WI38 (cell line): Measurements from ENCODE around the gene TWIST2.

Experiments used
- H3K4me3 ChIP-seq: 2 replicates; pipeline ENCODE4 v1.5.1; 2011; ENCODE audit warnings: low read depth, mild to moderate bottlenecking, control low read depth, low read length
- TF ChIP-seq, protein P1 (sequence below): IDR thresholded peaks from 2 replicates; pipeline ENCODE4 v1.5.1; 2012; ENCODE audit warnings: low read depth, mild to moderate bottlenecking, control low read depth, low read length

TWIST2 gene

DNA sequence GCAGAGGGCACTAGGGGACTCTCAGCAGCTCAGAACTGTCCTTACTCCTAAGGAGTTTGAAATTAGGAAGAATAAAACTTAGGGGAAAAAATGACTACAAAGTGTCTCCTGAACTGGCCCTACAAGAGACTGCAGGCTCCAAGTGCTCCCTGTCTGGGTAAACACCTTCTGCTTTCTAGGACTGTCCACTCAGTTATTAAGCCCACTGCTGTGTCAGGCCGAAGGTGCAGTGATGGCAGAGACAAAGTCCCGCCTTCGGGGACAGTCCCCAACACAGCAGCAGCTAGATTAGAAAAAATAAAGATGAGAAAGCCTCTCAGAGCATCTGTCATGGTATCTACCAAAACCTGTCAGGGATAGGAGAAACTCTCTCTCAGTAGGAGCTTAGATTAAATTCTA is 28.3 kb downstream of the TWIST2 start:
- TF ChIP-seq, protein P1, sequence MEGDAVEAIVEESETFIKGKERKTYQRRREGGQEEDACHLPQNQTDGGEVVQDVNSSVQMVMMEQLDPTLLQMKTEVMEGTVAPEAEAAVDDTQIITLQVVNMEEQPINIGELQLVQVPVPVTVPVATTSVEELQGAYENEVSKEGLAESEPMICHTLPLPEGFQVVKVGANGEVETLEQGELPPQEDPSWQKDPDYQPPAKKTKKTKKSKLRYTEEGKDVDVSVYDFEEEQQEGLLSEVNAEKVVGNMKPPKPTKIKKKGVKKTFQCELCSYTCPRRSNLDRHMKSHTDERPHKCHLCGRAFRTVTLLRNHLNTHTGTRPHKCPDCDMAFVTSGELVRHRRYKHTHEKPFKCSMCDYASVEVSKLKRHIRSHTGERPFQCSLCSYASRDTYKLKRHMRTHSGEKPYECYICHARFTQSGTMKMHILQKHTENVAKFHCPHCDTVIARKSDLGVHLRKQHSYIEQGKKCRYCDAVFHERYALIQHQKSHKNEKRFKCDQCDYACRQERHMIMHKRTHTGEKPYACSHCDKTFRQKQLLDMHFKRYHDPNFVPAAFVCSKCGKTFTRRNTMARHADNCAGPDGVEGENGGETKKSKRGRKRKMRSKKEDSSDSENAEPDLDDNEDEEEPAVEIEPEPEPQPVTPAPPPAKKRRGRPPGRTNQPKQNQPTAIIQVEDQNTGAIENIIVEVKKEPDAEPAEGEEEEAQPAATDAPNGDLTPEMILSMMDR: no peak
- no peak overlapping the region for H3K4me3 ChIP-seq

DNA sequence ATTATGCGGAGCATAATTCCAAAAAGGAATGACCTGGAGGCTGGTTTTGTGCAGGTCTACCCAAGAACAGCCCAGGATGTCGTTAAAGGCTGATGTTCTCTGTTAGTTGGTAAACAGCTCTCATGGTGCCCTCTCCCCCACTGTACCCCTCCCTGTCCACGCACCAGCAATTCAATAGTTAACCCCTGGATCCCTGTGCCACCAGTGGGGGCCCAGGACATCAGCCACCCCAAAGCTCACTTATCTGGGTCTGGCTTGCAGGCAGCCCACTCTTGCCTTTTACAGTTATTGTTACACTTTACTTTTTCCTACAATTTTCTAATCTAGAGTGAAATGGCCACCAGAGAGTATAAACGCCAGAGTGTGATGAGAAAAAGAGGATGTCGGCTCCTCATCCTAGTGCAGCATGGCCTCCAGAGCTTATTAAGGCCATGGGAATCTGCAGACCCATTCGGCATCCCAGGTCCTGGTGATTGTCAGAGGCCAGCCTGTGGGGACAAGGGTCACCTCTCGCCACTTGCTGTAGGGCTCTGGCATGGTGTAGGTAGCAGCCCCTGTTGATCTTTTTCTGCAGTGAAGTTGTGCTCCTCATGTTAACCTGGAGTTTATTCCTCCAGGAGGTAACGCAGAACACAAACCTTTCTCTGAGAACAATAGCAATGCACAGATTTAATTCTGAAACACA is 30.3 kb downstream of the TWIST2 start:
- TF ChIP-seq, protein P1: no peak
- no peak overlapping the region for H3K4me3 ChIP-seq

DNA sequence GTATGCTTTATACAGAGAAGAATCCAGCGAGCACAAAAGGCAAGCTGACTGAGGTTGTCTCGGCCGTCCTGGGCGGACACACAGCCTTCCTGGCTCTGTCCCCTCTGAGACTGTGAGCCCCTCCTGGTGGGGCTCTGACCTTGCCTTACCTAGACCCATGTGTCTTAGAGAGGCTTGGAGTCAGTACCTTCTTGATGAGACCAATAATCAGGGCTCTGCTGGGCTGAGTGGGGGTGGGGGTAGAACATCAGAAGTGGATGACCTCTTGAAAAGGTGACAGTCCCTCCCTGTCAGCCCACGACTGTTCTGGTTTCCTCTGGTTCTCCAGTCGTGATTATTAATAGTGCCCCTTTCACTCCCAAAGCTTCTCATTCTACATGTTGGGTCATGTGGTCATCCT is 31.2 kb downstream of the TWIST2 start:
- TF ChIP-seq, protein P1: no peak
- no peak overlapping the region for H3K4me3 ChIP-seq

DNA sequence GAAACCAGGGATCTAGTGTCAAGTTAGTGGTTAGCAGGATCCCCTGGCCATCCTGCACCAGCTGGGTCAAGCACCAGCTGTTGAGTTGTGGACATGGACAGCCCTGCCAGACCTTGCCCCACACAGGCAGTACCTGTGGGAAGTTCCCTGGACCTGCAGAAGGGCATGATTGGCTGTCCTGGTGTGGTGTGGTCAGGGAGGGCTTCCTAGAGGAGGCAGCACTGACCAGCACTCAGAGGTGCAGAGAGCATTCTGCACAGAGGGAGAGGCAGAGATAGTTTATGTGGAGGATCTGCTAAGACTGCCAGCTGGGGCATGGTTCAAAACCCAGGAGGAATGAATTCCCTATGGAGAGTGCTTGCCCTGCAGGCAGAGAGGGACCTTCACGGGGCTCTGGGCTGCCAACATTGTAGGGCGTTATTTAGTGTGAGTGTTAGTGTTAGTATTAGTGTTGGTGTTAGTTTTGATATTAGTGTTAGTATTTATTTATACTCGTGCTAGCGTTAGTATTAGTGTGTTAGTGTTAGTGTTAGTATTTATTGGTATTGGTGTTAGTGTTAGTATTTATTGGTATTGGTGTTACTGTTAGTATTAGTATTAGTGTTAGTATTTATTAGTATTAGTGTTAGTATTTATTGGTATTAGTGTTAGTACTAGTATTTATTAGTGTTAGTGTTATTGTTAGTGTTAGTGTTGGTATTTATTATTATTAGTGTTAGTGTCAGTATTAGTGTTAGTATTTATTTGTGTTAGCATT is 31.9 kb downstream of the TWIST2 start:
- no peak overlapping the region for H3K4me3 ChIP-seq
- TF ChIP-seq, protein P1: no peak

DNA sequence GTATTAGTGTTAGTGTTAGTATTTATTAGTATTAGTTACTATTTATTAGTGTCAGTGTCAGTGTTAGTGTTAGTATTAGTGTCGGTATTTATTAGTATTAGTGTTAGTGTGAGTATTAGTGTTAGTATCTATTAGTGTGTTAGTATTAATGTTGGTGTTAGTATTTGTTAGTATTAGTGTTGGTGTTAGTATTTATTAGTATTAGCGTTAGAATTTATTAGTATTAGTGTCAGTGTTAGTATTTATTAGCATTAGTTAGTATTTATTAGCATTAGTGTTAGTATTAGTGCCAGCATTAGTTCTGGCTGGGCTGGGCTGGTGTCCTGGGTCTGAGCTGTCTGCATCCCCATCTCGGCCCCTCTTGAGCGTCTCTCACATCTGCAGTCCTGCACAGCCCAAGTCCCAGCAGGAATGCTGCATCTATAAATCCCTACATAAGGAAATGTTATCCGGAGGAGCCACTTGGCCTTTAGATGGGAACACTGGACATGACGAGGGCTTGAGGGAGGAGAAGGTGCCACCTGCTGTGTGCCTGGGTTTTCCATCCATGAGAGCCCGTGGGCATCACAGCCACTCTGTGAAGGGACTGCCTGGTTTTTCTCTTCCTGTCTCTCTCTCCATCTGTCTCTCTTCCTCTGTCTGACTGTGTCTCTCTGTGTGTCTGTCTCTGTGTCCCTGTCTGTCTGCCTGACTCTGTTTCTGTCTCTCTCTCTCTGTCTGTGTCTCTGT is 33.6 kb downstream of the TWIST2 start:
- TF ChIP-seq, protein P1: no peak
- H3K4me3 ChIP-seq: no peak overlapping the region

DNA sequence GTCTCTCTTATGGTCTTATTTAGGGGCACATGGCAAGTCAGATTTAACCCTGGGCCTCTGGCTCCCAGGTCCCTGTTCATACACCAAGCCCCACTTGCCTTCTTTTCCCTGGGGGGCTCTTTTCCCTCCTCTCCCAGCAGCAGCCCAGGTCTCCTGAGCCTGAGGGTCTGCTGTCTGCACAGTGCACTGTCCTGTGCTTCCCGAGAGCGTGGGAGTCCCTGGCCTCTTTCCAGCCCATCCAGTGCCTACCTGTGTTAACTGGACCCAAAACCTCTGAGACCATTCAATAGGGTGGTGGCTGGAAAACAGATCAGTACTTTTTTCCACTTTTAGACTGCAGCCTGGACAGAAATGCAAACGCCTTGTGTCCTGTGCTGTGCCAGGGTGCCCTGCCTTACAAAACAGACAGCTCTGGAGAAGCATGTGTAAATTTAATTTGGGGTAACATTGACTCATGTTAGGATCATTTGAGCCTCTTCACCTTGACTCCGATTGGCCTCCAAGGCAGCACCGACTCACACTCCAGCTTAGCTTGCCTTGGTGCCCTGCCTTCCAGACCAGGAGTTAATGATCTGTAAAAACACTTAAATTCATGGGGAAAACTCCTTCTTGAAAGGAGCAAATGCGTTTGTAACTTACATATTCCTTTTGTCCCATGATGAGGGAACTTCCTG is 34.3 kb downstream of the TWIST2 start:
- TF ChIP-seq, protein P1: no peak
- H3K4me3 ChIP-seq: no peak overlapping the region
